ENCODE data around the gene ITPR2. TPM values are rescaled to one million over a fixed set of nuclear protein-coding genes. Genes with fewer than 3 reads are reported as not detected.

ITPR2 gene
- total RNA-seq, 2 experiments from 2014 or later, result 25.6 to 44.7 TPM

- H3K27ac ChIP-seq (ENCODE audit: low read depth, low read length, poor library complexity, severe bottlenecking), result no peak overlapping the region
- no TSS peak for BruUV-seq (replicated peaks)
- no peak overlapping the region for H2AFZ ChIP-seq (ENCODE audit: low read length)
- TF ChIP-seq CTCF (conservative IDR thresholded peaks at IDR 0.05; ENCODE audit: low read length) (no peak), EZH2phosphoT487 (IDR thresholded peaks at IDR 0.05; ENCODE audit: borderline replicate concordance, low read depth, low read length) (no peak)
- CTCF ChIA-PET (ENCODE audit: unreplicated experiment), result no interaction called here
- intact Hi-C loops (cut with micrococcal nuclease; ENCODE audit: unreplicated experiment), result loop anchor here (10.0 kb wide), 1 partner anchor 309 kb away; the partner anchor contains the start of gene TM7SF3
- POLR2A ChIA-PET, result no interaction called here
- peaks cover 12% of the 10 kb centered on the region for H3K4me1 ChIP-seq (ENCODE audit: insufficient read depth, low read length, poor library complexity, severe bottlenecking)
- no peaks in the 10 kb centered on the region for H4K20me1 ChIP-seq (ENCODE audit: insufficient read depth, low read length)
- H3K4me3 ChIP-seq (ENCODE audit: low read depth, low read length, poor library complexity, severe bottlenecking), result no peak overlapping the region
- no peaks in the 10 kb centered on the region for H3K9me3 ChIP-seq (ENCODE audit: low read length)
- H3K4me2 ChIP-seq (ENCODE audit: low read length), result no peak overlapping the region
- no peaks in the 10 kb centered on the region for H3K79me2 ChIP-seq (ENCODE audit: insufficient read depth, low read depth, low read length)
- no peaks in the 10 kb centered on the region for H3K36me3 ChIP-seq (ENCODE audit: insufficient read depth, low read length)
- DNase-seq (ENCODE audit: low spot score), result no peak
- H3K9me2 ChIP-seq (ENCODE audit: insufficient read depth, low read length), result no peaks in the 10 kb centered on the region
These were observed 127.1 kb downstream of the ITPR2 start for GRCh38 chr12:26705851-26706250.

- intact Hi-C loops (cut with micrococcal nuclease; ENCODE audit: unreplicated experiment), result loop anchor here (5.0 to 10.0 kb wide), 2 partner anchors 273 to 310 kb away; partner anchors contain the start of gene TM7SF3
- no peaks in the 10 kb centered on the region for H3K9me3 ChIP-seq (ENCODE audit: low read length)
- CTCF ChIA-PET (ENCODE audit: unreplicated experiment), result no interaction called here
- no peak for DNase-seq (ENCODE audit: low spot score)
- no peaks in the 10 kb centered on the region for H3K79me2 ChIP-seq (ENCODE audit: insufficient read depth, low read depth, low read length)
- H4K20me1 ChIP-seq (ENCODE audit: insufficient read depth, low read length), result no peaks in the 10 kb centered on the region
- TF ChIP-seq EZH2phosphoT487 (IDR thresholded peaks at IDR 0.05; ENCODE audit: borderline replicate concordance, low read depth, low read length) (no peak), CTCF (conservative IDR thresholded peaks at IDR 0.05; ENCODE audit: low read length) (no peak)
- BruUV-seq (replicated peaks), result no TSS peak
- no peak overlapping the region for H3K27ac ChIP-seq (ENCODE audit: low read depth, low read length, poor library complexity, severe bottlenecking)
- H3K4me3 ChIP-seq (ENCODE audit: low read depth, low read length, poor library complexity, severe bottlenecking), result no peak overlapping the region
- H3K4me1 ChIP-seq (ENCODE audit: insufficient read depth, low read length, poor library complexity, severe bottlenecking), result peaks cover 12% of the 10 kb centered on the region
- no peaks in the 10 kb centered on the region for H3K36me3 ChIP-seq (ENCODE audit: insufficient read depth, low read length)
- no peak overlapping the region for H2AFZ ChIP-seq (ENCODE audit: low read length)
- POLR2A ChIA-PET, result no interaction called here
- H3K4me2 ChIP-seq (ENCODE audit: low read length), result no peak overlapping the region
- H3K9me2 ChIP-seq (ENCODE audit: insufficient read depth, low read length), result no peaks in the 10 kb centered on the region
These were observed 128.1 kb downstream of the ITPR2 start for GRCh38 chr12:26704684-26705460.

- intact Hi-C loops (cut with micrococcal nuclease; ENCODE audit: unreplicated experiment), result loop anchor here (5.0 to 10.0 kb wide), 2 partner anchors 272 to 311 kb away; partner anchors contain the start of gene TM7SF3
- no peak overlapping the region for H3K4me2 ChIP-seq (ENCODE audit: low read length)
These were observed 128.8 kb downstream of the ITPR2 start for GRCh38 chr12:26704214-26704613.

More at GRCh38 chr12:26704214-26704613, 128.8 kb downstream of the ITPR2 start:
- no peak overlapping the region for H3K4me3 ChIP-seq (ENCODE audit: low read depth, low read length, poor library complexity, severe bottlenecking)
- no peaks in the 10 kb centered on the region for H3K9me3 ChIP-seq (ENCODE audit: low read length)
- peaks cover 12% of the 10 kb centered on the region for H3K4me1 ChIP-seq (ENCODE audit: insufficient read depth, low read length, poor library complexity, severe bottlenecking)
- no peaks in the 10 kb centered on the region for H3K9me2 ChIP-seq (ENCODE audit: insufficient read depth, low read length)
- DNase-seq (ENCODE audit: low spot score), result no peak
- H3K79me2 ChIP-seq (ENCODE audit: insufficient read depth, low read depth, low read length), result no peaks in the 10 kb centered on the region
- no peak for TF ChIP-seq CTCF (conservative IDR thresholded peaks at IDR 0.05; ENCODE audit: low read length)
- TF ChIP-seq EZH2phosphoT487 (IDR thresholded peaks at IDR 0.05; ENCODE audit: borderline replicate concordance, low read depth, low read length), result no peak
- BruUV-seq (replicated peaks), result no TSS peak
- CTCF ChIA-PET (ENCODE audit: unreplicated experiment), result interaction anchor here (1.4 kb wide), 1 partner anchor 10 kb away, joined by 3 read pairs; no protein-coding TSS in a partner anchor
- no peak overlapping the region for H3K27ac ChIP-seq (ENCODE audit: low read depth, low read length, poor library complexity, severe bottlenecking)
- no peak overlapping the region for H2AFZ ChIP-seq (ENCODE audit: low read length)
- no peaks in the 10 kb centered on the region for H4K20me1 ChIP-seq (ENCODE audit: insufficient read depth, low read length)
- POLR2A ChIA-PET, result no interaction called here
- H3K36me3 ChIP-seq (ENCODE audit: insufficient read depth, low read length), result no peaks in the 10 kb centered on the region
